D341Med (cell line): ENCODE measurements around the gene CDYL.
A peak's percentile ranks its signal among the peaks of the same experiment; 100 is the strongest.

ENCODE experiments used
- DNase-seq: peaks from one replicate; pipeline ENCODE4 v3.0.0; 2012; ENCODE audit warnings: low spot score

Gene CDYL

GRCh38 chr6:4885341-4885933, 109.2 kb downstream of the CDYL start:
- DNase-seq: no peak

GRCh38 chr6:4888841-4889240, 112.6 kb downstream of the CDYL start:
- DNase-seq: peak; percentile 18

- DNase-seq: peak; percentile 79
Observed at GRCh38 chr6:4889701-4890100, 113.5 kb downstream of the CDYL start.

DNA sequence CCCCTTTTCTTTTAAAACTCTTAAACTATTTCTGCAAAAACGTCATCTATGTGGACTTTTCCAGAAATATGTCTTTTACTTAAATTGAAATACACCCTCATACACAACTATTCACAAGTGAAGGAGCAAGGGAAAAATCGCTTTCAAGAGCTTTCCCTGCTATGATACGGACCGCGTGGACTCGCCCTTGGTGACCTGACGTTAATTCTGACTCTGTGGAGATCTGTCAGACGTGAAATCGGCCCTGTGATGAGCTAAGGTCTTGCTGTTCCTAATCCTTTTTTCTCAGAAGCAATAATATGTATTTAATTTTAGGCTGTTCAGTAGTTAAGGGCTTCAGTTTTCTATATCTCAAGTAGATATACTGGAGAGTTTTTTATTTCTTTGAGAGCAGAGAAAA, 114.0 kb downstream of the CDYL start:
- DNase-seq: peak; percentile 16

- peak; percentile 9 for DNase-seq
Observed at GRCh38 chr6:4890627-4891026, 114.4 kb downstream of the CDYL start.

DNA sequence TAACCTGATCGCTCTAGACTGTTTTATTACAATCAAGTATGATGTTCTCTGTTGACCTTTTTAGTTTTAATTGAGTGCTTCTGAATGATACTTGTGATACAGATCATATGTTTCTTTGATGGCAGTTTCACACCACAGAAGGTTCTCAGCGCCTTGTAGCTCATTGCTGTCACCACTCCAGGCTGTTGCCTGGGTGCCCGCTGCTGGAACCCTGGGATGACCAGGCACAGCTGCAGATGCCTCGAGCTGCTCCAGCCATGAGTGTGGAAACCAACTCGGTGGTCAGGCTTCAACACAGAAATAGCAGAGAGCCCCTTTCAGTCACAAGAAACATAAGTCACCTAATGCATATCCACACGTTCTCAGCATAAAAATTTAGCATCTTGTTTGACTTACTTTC, 114.9 kb downstream of the CDYL start:
- DNase-seq: peak; percentile 15

DNA sequence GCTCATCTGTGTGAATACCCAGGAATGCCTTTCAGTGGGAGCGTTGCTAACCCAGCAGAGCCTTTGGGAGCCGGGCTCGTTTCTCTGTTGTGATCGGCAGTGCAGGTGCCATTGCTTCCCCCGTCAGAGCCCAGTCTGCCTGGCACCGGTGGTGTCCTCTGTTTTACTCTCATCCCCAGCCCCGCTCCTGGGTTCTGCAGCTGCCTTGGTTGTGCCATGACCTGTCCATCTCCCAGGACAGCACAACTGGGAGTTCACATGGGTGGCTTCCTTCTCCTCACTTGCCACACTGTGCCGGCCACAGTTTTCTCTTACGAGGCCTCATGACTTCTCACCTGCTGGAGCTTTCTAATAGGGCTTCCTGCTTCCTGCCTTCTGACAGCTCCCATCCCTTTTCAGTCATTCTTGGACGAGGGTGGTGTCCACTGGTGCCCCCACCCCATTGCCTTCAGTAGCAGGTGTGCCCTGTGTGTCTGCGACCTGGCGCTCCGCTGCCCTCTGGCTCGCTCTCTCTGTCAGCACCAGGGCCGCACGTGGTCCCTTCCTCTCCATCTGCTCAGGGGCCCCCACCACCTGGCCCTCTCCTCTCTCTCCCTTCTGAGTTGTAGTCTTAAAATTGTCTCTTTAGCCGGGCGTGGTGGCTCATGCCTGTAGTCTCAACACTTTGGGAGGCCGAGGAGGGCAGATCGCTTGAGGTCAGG, 116.7 kb downstream of the CDYL start:
- no peak for DNase-seq

- DNase-seq: no peak
Observed at GRCh38 chr6:4894049-4894448, 117.8 kb downstream of the CDYL start.

DNA sequence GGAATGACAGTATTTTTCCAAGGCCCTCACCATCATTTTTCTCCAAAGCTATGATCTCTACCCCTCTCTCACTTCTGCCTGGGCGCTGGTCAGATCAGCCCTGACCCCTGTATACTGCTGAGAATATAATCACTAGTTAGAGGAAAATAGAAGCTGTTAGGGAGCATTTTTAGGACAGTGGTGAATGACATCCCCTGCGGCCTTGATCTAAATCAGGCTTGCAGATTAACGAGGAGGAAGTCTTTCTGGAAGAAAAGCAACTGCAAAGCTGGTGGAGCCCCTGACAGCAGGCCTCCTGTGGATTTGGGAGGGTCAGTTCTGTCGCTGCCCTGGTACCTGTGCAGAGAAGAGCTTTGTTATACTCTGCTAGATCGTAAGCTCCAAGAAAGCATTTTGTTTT, 119.8 kb downstream of the CDYL start:
- no peak for DNase-seq

GRCh38 chr6:4896401-4896800, 120.2 kb downstream of the CDYL start:
- no peak for DNase-seq

DNA sequence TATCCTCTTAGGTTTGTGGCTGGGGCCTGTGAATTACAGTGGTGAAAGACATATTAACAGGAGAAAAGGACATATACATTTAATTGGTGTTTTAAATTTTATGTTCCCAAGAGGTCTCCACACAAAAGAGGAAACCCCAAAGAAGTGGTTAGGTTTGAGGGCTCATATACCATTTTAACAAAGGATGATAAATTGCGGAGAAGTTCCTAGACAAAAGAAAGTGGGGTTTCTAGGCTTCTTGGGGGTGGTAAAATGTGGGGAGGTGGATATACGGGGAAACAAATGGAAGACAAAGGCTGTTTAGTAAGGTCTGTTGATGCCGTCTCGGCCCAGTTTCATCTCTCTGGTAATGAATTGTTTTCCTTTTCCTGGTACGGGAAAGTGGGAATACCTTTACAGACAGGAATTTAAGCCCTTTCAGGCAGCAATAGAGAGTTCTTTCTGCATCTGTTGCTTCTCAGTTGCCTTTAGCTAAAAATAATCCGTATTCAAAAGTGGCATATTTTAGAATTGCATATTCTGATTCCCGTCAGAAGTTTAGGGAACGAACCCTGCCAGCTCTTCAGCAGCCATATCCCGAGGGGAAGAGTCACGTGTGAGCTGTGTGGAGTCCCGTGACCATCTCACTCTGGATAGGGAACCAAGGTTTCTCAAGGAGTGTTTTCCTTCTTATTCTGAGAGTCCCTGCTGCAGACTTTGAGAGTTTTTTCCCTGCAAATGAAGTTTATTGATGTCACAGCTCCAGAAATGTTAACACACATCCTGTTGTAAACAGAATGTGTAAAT, 123.2 kb downstream of the CDYL start:
- no peak for DNase-seq

DNA sequence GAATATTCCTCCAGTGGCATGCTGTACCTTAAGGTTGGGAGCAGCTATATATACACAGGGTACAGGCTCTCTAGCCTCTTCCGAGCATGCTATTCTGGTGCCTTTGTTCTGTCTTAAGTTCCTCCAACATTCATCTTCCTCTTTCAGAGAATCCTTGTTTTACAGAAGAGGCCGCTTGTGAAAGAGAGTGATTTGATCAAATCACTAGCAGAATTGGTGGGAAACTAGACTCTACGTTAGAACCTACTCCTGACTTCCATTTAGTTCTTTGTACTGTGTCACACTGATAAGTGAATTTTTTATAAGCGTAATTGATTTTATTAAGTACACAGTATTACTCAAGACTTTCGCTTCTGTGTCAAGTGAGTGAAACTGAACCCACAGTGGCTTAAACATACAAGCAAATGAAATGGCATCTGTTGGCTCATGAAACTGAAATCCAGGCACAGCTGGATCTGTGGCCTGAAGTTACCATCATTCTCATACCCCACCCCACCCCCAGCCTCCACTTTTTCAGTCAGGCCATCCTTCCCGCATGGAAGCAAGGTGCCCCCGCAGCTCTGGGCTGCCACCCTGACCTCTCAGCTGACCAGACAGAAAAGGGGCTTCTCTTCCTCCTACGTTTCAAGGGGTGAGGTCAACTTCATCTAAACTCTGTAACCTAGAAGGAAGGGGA, 125.3 kb downstream of the CDYL start:
- no peak for DNase-seq

DNA sequence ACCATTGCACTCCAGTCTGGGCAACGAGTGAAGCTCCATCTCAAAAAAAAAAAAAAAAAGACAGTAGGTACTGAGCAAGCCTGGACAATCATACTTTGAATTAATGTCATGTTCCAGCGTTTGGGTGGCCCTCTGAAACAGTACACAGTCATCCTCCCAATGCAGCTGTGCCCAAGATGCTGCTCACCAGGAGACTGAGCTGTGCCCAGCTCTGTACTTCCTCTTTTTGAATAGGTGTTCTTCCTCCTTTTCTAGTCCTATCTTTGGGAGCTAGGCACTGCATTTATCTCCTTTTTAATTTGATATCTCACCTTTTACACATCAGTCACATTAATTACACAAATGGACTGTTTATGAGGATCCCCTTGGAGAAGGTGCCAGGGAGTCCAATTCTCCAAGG, 126.2 kb downstream of the CDYL start:
- no peak for DNase-seq

DNA sequence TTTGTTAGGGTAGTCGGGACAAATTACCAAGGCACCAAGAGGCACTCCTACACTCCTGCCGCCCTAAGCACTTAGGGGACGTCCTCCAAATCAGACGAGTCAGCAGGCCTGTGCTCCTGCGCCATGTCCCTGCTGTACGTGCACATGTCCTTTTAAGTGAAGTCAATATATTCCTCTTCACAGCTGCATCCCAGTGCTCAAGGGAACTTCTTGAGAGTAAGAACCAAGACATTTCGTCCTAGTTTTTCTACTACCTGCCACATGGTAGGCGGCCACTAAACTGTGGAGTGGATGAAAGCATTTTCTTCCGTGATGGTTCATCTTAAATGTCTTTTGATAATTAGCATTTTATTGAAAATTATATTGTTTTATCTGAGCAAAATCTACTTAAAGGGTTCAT, 126.9 kb downstream of the CDYL start:
- DNase-seq: no peak

GRCh38 chr6:4903751-4904370, 127.7 kb downstream of the CDYL start:
- peak; percentile 86 for DNase-seq

GRCh38 chr6:4904461-4905025, 128.3 kb downstream of the CDYL start:
- no peak for DNase-seq

DNA sequence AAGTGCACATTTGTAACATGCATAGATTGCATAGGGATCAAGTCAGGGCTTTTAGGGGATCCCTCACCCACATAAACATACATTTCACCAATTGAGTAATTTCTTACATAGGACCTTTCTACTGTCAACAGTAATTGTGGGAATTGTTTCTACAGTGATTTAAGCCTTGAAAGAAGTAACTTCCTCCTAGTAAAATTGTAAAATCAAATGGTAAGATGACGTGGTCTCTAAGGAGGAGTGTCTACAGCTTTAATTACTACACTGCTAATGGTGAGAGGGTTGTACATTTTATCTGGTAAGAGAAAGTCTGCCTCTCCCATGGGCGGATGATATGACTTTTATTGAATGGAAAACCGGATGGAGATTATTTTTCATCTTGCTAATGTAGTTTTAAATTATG, 129.6 kb downstream of the CDYL start:
- DNase-seq: no peak

- no peak for DNase-seq
Observed at GRCh38 chr6:4906293-4907276, 130.4 kb downstream of the CDYL start.

DNA sequence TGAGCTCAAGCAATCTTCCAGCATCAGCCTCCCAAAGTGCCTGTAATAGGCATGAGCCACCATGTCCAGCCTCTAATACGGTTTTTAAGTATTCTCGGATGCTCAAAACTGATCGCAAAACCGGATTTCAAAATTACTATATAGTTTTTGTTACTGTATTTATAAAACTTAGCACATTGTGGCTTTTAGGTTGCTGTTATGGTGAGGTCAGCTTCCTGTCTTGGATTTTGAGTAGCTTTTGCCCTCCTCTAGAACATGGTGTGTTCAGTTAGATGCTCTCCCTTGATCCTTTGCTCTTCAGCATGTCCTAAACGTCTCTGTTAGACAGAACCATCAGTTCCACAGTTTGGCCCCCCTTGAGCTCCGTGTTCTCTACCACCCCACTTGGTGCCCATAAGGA, 131.4 kb downstream of the CDYL start:
- DNase-seq: no peak

- DNase-seq: no peak
Observed at GRCh38 chr6:4908062-4908461, 131.9 kb downstream of the CDYL start.
